NCI-H82 (cell line): ENCODE results near the gene NOC2L.

Source experiments
- DNase-seq: peaks from one replicate; lab custom pipeline; 2025; lab: John Stamatoyannopoulos, UW

NOC2L gene

GRCh38 chr1:929712-930632, 29.1 kb downstream of the NOC2L start:
- no peak for DNase-seq

GRCh38 chr1:928825-929661, 30.0 kb downstream of the NOC2L start:
- no peak for DNase-seq

GRCh38 chr1:927748-928147, 31.3 kb downstream of the NOC2L start:
- DNase-seq = no peak

- DNase-seq = no peak
Measured at GRCh38 chr1:927234-927633, 31.8 kb downstream of the NOC2L start.

- peak; percentile 77 for DNase-seq
Measured at GRCh38 chr1:925561-926421, 33.3 kb downstream of the NOC2L start.

- DNase-seq = peak; percentile 74
Measured at GRCh38 chr1:924656-925560, 34.1 kb downstream of the NOC2L start.

- DNase-seq = no peak
Measured at GRCh38 chr1:923991-924655, 34.9 kb downstream of the NOC2L start.

GRCh38 chr1:923131-923990, 35.7 kb downstream of the NOC2L start, which contains the start of gene SAMD11:
Gene SAMD11, plus strand, starts transcription at chr1:923923. Its CDS starts 509 bp downstream, at chr1:924432.
- peak; percentile 92 for DNase-seq

GRCh38 chr1:921011-921837, 37.8 kb downstream of the NOC2L start:
- peak; percentile 95 for DNase-seq

- DNase-seq = no peak
Measured at GRCh38 chr1:920521-920920, 38.5 kb downstream of the NOC2L start.

GRCh38 chr1:920010-920409, 39.0 kb downstream of the NOC2L start:
- DNase-seq = no peak

- DNase-seq = peak; percentile 59
Measured at GRCh38 chr1:919271-919872, 39.7 kb downstream of the NOC2L start.

- no peak for DNase-seq
Measured at GRCh38 chr1:918843-919242, 40.2 kb downstream of the NOC2L start.

GRCh38 chr1:918353-918752, 40.7 kb downstream of the NOC2L start:
- no peak for DNase-seq

GRCh38 chr1:917466-918091, 41.5 kb downstream of the NOC2L start:
- DNase-seq = no peak

GRCh38 chr1:917076-917459, 42.0 kb downstream of the NOC2L start:
- peak; percentile 60 for DNase-seq
